AG04450 (cell line): ENCODE results near the gene MESP1. TPM values are rescaled to one million over a fixed set of nuclear protein-coding genes. Genes with fewer than 3 reads are reported as not detected.

Source experiments
- CTCF ChIA-PET: fragments of 300-600, 350-600 bp; formaldehyde crosslinking; extraction: SDS; loops from one replicate; lab custom pipeline; 2022; ENCODE audit warnings: antibody characterized with exemption, inconsistent platforms; lab: Charles Lee
- POLR2A ChIA-PET: fragments of 350-600 bp; formaldehyde crosslinking; extraction: SDS; loops from one replicate; lab custom pipeline; 2021; ENCODE audit warnings: antibody characterized with exemption, inconsistent platforms; lab: Yijun Ruan, JAX
- DNase-seq: peaks from one replicate; pipeline ENCODE4 v3.0.0-alpha.2; 2011; ENCODE audit warnings: low read depth, low spot score
- H3K27ac ChIP-seq: one replicate; pipeline ENCODE4 v1.5.1; 2012; ENCODE audit warnings: low read depth, low read length, control low read depth
- H3K27me3 ChIP-seq: one replicate; pipeline ENCODE4 v1.6.0; 2012; ENCODE audit warnings: low read length; ENCODE audit not compliant: control insufficient read depth, insufficient read depth
- H3K4me3 ChIP-seq: 2 replicates; pipeline ENCODE4 v1.5.1; 2011; ENCODE audit warnings: mild to moderate bottlenecking, low read depth, low read length, control low read depth
- H3K9me3 ChIP-seq: 2 replicates; pipeline ENCODE4 v1.5.1; 2012; ENCODE audit warnings: low read length; ENCODE audit not compliant: control insufficient read depth, insufficient read depth
- CTCF ChIP-seq: IDR thresholded peaks from 2 replicates; pipeline ENCODE4 v1.5.1; 2011; ENCODE audit warnings: low read depth, low read length, control low read depth, inconsistent platforms
- polyA plus RNA-seq: library from polyadenylated mRNA; depleted of rRNA; stranded (reverse); fragments of >200 nt; gene quantifications from 2 replicates; pipeline ENCODE4 v1.2.3, GENCODE V29; 2011

The MESP1 gene
- polyA plus RNA-seq, 1 experiment = 0.17 TPM

GRCh38 chr15:89768071-89768500 lies 17.0 kb upstream of the MESP1 start:
- CTCF ChIA-PET = interaction anchor here (0.6 to 2.2 kb wide), 2 partner anchors 107 to 193 kb away, joined by 3 to 24 read pairs; partner anchors contain the start of gene TICRR
- no peak for DNase-seq

GRCh38 chr15:89767411-89767915 lies 16.4 kb upstream of the MESP1 start:
- no peak for TF ChIP-seq CTCF
- ChIA-PET POLR2A (interaction anchor here (0.9 kb wide), 1 partner anchor 61 kb away, joined by 3 read pairs; no protein-coding TSS in a partner anchor), CTCF (interaction anchor here (2.2 kb wide), 1 partner anchor 107 kb away, joined by 24 read pairs; no protein-coding TSS in a partner anchor)
- Histone ChIP-seq H3K27me3 (no peaks in the 10 kb centered on the region), H3K27ac (no peak overlapping the region), H3K9me3 (no peaks in the 10 kb centered on the region; the same call in 1 of the 2 replicates), H3K4me3 (no peak overlapping the region)
- DNase-seq = no peak

More at GRCh38 chr15:89768071-89768500, 17.0 kb upstream of the MESP1 start:
- Histone ChIP-seq H3K4me3 (no peak overlapping the region), H3K27me3 (no peaks in the 10 kb centered on the region), H3K27ac (no peak overlapping the region), H3K9me3 (no peaks in the 10 kb centered on the region; the same call in 1 of the 2 replicates)
- no peak for TF ChIP-seq CTCF
- POLR2A ChIA-PET = interaction anchor here (0.5 to 0.9 kb wide), 2 partner anchors 61 to 114 kb away, joined by 3 read pairs; no protein-coding TSS in a partner anchor

- no peak for TF ChIP-seq CTCF
- ChIA-PET POLR2A (no interaction called here), CTCF (interaction anchor here (0.8 kb wide), 1 partner anchor 108 kb away, joined by 3 read pairs; no protein-coding TSS in a partner anchor)
- H3K27ac ChIP-seq = no peak overlapping the region
- no peaks in the 10 kb centered on the region; the same call in 1 of the 2 replicates for H3K9me3 ChIP-seq
- H3K27me3 ChIP-seq = no peaks in the 10 kb centered on the region
- no peak overlapping the region for H3K4me3 ChIP-seq
- no peak for DNase-seq
Measured at GRCh38 chr15:89766357-89767311, 15.6 kb upstream of the MESP1 start.

GRCh38 chr15:89765694-89766093 lies 14.6 kb upstream of the MESP1 start:
- Histone ChIP-seq H3K4me3 (no peak overlapping the region), H3K27me3 (no peaks in the 10 kb centered on the region), H3K27ac (no peak overlapping the region), H3K9me3 (no peaks in the 10 kb centered on the region; the same call in 1 of the 2 replicates)
- no peak for TF ChIP-seq CTCF
- DNase-seq = no peak
- ChIA-PET POLR2A (no interaction called here), CTCF (interaction anchor here (0.8 to 19.0 kb wide), 2 partner anchors 109 to 110 kb away, joined by 3 to 498 read pairs; no protein-coding TSS in a partner anchor)
